Natural killer cell (primary cell): ENCODE measurements around the gene VCAN. TPM values are rescaled to one million over a fixed set of nuclear protein-coding genes. Genes with fewer than 3 reads are reported as not detected.

Source experiments
- ATAC-seq, 3 donors: fragments of 150-1000 bp in 2 of 3; fragments of 200-7000 bp in 1 of 3; cut with Tn5 transposase; 1 replicate in 1 of 3; 2 replicates in 2 of 3; pipeline ENCODE4 v1.10.0; 2021; ENCODE audit warnings: mild to moderate bottlenecking in 2 of 3, moderate library complexity in 2 of 3
- DNase-seq, 2 donors: peaks; one replicate each; pipeline versions ENCODE4 v3.0.0 to v3.0.0-alpha.2; 2013 to 2021; ENCODE audit warnings: mixed read lengths in 1 of 2
- H3K27ac ChIP-seq: one replicate; pipeline ENCODE4 v1.5.1; 2013; ENCODE audit warnings: mild to moderate bottlenecking, low read length
- H3K27me3 ChIP-seq: one replicate; pipeline ENCODE4 v1.6.1; 2013; ENCODE audit warnings: low read length; ENCODE audit not compliant: control insufficient read depth, insufficient read depth
- H3K36me3 ChIP-seq: one replicate; pipeline ENCODE4 v1.6.1; 2013; ENCODE audit warnings: low read length; ENCODE audit not compliant: control insufficient read depth, insufficient read depth
- H3K4me1 ChIP-seq: one replicate; pipeline ENCODE4 v1.6.1; 2013; ENCODE audit warnings: low read length; ENCODE audit not compliant: control insufficient read depth, insufficient read depth
- H3K4me3 ChIP-seq: one replicate; pipeline ENCODE4 v1.5.1; 2013; ENCODE audit warnings: low read length
- H3K9me3 ChIP-seq: one replicate; pipeline ENCODE4 v1.6.1; 2013; ENCODE audit warnings: low read length; ENCODE audit not compliant: control insufficient read depth, insufficient read depth
- H3K27ac Mint-ChIP-seq, 2 donors: one replicate each; pipeline ENCODE4 v1.8.0; 2022; ENCODE audit warnings: mild to moderate bottlenecking in 2 of 2, mixed read lengths in 2 of 2, moderate library complexity in 1 of 2
- H3K27me3 Mint-ChIP-seq, 2 donors: one replicate each; pipeline ENCODE4 v1.8.0; 2022; ENCODE audit warnings: low read depth in 2 of 2, mixed read lengths in 2 of 2
- H3K36me3 Mint-ChIP-seq: one replicate; pipeline ENCODE4 v1.8.0; 2022; ENCODE audit warnings: mixed read lengths
- H3K4me1 Mint-ChIP-seq, 2 donors: one replicate each; pipeline ENCODE4 v1.8.0; 2022; ENCODE audit warnings: mixed read lengths in 2 of 2
- H3K4me3 Mint-ChIP-seq: one replicate; pipeline ENCODE4 v1.8.0; 2022; ENCODE audit warnings: mild to moderate bottlenecking, moderate library complexity, mixed read lengths
- H3K9me3 Mint-ChIP-seq, 2 donors: one replicate each; pipeline ENCODE4 v1.8.0; 2022; ENCODE audit warnings: mixed read lengths in 2 of 2
- WGBS: methylation state at CpG from one replicate; pipeline ENCODE4 v1.1.7; 2013; ENCODE audit warnings: missing lambda C conversion rate; ENCODE audit not compliant: insufficient coverage; 5-methylcytosine and 5-hydroxymethylcytosine counted together
- intact Hi-C: fragments of 100-400 bp; cut with micrococcal nuclease; formaldehyde crosslinking; loops from one replicate; pipeline ENCODE4 v1.14.2; 2022
- total RNA-seq, 4 donors: library from RNA; stranded (reverse); fragments of 120-200 nt in 1 of 4; gene quantifications; one replicate each; pipeline versions ENCODE4 v1.2.3 to v1.2.4, GENCODE V29; 2013 to 2022
- TF ChIP-seq, protein P1 (sequence below): fragments of 200-600 bp; IDR thresholded peaks from one replicate; pipeline ENCODE4 v1.8.0; 2022; ENCODE audit warnings: antibody characterized with exemption

VCAN gene
- 10 to 100 TPM in 2 of 3 donors, 1 to 10 TPM in 1; 2.3 to 60.1 (median 28.4) TPM for total RNA-seq
- total RNA-seq (2013) = 34.3 TPM

GRCh38 chr5:83471405-83472212 lies at the start of gene VCAN:
Gene VCAN, plus strand, starts transcription at chr5:83471744. Its CDS starts 11,775 bp downstream, at chr5:83483519.
- no peaks in the 10 kb centered on the region for H3K9me3 Mint-ChIP-seq
- H3K4me1 Mint-ChIP-seq = peaks cover 25 to 30% of the 10 kb centered on the region in 2 donors
- Histone ChIP-seq H3K27ac (no peak within 1 kb of the TSS), H3K27me3 (peaks cover 54% of the 10 kb centered on the region), H3K36me3 (no peaks in the 10 kb centered on the region), H3K4me1 (peaks cover 31% of the 10 kb centered on the region), H3K9me3 (no peaks in the 10 kb centered on the region), H3K4me3 (peak within 1 kb of the TSS; percentile 13)
- intact Hi-C loops = no loop called here
- H3K4me3 Mint-ChIP-seq = peak within 1 kb of the TSS; percentile 71
- TF ChIP-seq, protein P1, sequence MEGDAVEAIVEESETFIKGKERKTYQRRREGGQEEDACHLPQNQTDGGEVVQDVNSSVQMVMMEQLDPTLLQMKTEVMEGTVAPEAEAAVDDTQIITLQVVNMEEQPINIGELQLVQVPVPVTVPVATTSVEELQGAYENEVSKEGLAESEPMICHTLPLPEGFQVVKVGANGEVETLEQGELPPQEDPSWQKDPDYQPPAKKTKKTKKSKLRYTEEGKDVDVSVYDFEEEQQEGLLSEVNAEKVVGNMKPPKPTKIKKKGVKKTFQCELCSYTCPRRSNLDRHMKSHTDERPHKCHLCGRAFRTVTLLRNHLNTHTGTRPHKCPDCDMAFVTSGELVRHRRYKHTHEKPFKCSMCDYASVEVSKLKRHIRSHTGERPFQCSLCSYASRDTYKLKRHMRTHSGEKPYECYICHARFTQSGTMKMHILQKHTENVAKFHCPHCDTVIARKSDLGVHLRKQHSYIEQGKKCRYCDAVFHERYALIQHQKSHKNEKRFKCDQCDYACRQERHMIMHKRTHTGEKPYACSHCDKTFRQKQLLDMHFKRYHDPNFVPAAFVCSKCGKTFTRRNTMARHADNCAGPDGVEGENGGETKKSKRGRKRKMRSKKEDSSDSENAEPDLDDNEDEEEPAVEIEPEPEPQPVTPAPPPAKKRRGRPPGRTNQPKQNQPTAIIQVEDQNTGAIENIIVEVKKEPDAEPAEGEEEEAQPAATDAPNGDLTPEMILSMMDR = no peak
- ATAC-seq (no peak), DNase-seq (peak in 1 of 2 donors; percentile 4)
- H3K27me3 Mint-ChIP-seq = peaks cover 51 to 78% of the 10 kb centered on the region in 2 donors
- WGBS = 4% methylated on average over 36 of the region's 43 CpGs
- H3K36me3 Mint-ChIP-seq = no peaks in the 10 kb centered on the region
- no peak within 1 kb of the TSS for H3K27ac Mint-ChIP-seq

GRCh38 chr5:83422284-83422683 lies 49.3 kb upstream of the VCAN start:
- H3K4me3 ChIP-seq = no peak overlapping the region
- TF ChIP-seq, protein P1 = no peak
- no CpG with 5 or more reads among the region's 1 CpG for WGBS
- no peaks in the 10 kb centered on the region for H3K36me3 Mint-ChIP-seq
- H3K36me3 ChIP-seq = no peaks in the 10 kb centered on the region
- ATAC-seq (no peak), DNase-seq (no peak)
- intact Hi-C loops = no loop called here
- no peak overlapping the region for H3K4me3 Mint-ChIP-seq
- no peaks in the 10 kb centered on the region for H3K4me1 Mint-ChIP-seq
- no peak overlapping the region for H3K27ac Mint-ChIP-seq
- no peaks in the 10 kb centered on the region for H3K27me3 ChIP-seq
- peaks cover 0 to 5% of the 10 kb centered on the region in 2 donors for H3K9me3 Mint-ChIP-seq
- no peaks in the 10 kb centered on the region for H3K27me3 Mint-ChIP-seq
- no peaks in the 10 kb centered on the region for H3K9me3 ChIP-seq
- no peak overlapping the region for H3K27ac ChIP-seq
- no peaks in the 10 kb centered on the region for H3K4me1 ChIP-seq

GRCh38 chr5:83426855-83427254 lies 44.7 kb upstream of the VCAN start:
- DNase-seq = no peak
- Mint-ChIP-seq H3K4me1 (no peaks in the 10 kb centered on the region), H3K4me3 (no peak overlapping the region), H3K36me3 (no peaks in the 10 kb centered on the region), H3K9me3 (no peaks in the 10 kb centered on the region), H3K27ac (no peak overlapping the region), H3K27me3 (no peaks in the 10 kb centered on the region)
- H3K36me3 ChIP-seq = no peaks in the 10 kb centered on the region
- H3K4me1 ChIP-seq = no peaks in the 10 kb centered on the region
- TF ChIP-seq, protein P1 = no peak
- intact Hi-C loops = no loop called here
- no peak overlapping the region for H3K27ac ChIP-seq
- H3K27me3 ChIP-seq = no peaks in the 10 kb centered on the region
- no CpG with 5 or more reads among the region's 1 CpG for WGBS
- ATAC-seq = no peak
- no peak overlapping the region for H3K4me3 ChIP-seq
- no peaks in the 10 kb centered on the region for H3K9me3 ChIP-seq
